T-helper 2 cell (primary cell): Measurements from ENCODE around the gene H2BK1.

Source experiments
- DNase-seq, 5 experiments: peaks; one replicate each; pipeline versions ENCODE4 v3.0.0 to v3.0.0-alpha.2; 2012 to 2022

H2BK1 gene

GRCh38 chr7:151201751-151202150, 8.5 kb downstream of the H2BK1 start:
- no peak for DNase-seq

GRCh38 chr7:151201344-151201743, 8.9 kb downstream of the H2BK1 start:
- no peak for DNase-seq

- DNase-seq: no peak
These were observed 11.1 kb downstream of the H2BK1 start for GRCh38 chr7:151198945-151199848.

GRCh38 chr7:151197932-151198331, 12.4 kb downstream of the H2BK1 start:
- no peak for DNase-seq

GRCh38 chr7:151195616-151196450, 14.5 kb downstream of the H2BK1 start:
- DNase-seq: no peak

- peak in 1 of 5 experiments; percentile 14 for DNase-seq
These were observed 16.1 kb downstream of the H2BK1 start for GRCh38 chr7:151194188-151194587.

GRCh38 chr7:151193203-151193978, 16.9 kb downstream of the H2BK1 start:
- no peak for DNase-seq

- no peak for DNase-seq
These were observed 18.2 kb downstream of the H2BK1 start for GRCh38 chr7:151192002-151192539.

GRCh38 chr7:151191544-151191943, 18.7 kb downstream of the H2BK1 start:
- no peak for DNase-seq

GRCh38 chr7:151189038-151189437, 21.2 kb downstream of the H2BK1 start:
- no peak for DNase-seq

GRCh38 chr7:151188252-151188542, 22.1 kb downstream of the H2BK1 start:
- no peak for DNase-seq

- no peak for DNase-seq
These were observed 22.7 kb downstream of the H2BK1 start for GRCh38 chr7:151187409-151188251.

GRCh38 chr7:151186640-151187408, 23.5 kb downstream of the H2BK1 start, which contains the start of gene ASB10:
Gene ASB10, minus strand, starts transcription at chr7:151187250. Its CDS starts 120 bp downstream, at chr7:151187130.
- DNase-seq: no peak

GRCh38 chr7:151185762-151186639, 24.3 kb downstream of the H2BK1 start:
- no peak for DNase-seq

GRCh38 chr7:151181011-151181431, 29.3 kb downstream of the H2BK1 start:
- no peak for DNase-seq

- no peak for DNase-seq
These were observed 30.3 kb downstream of the H2BK1 start for GRCh38 chr7:151179946-151180345.

- DNase-seq: no peak
These were observed 30.9 kb downstream of the H2BK1 start for GRCh38 chr7:151179287-151179860.

GRCh38 chr7:151178831-151179230, 31.5 kb downstream of the H2BK1 start:
- DNase-seq: no peak

- no peak for DNase-seq
These were observed 32.1 kb downstream of the H2BK1 start for GRCh38 chr7:151178236-151178635.
